Stomach smooth muscle (tissue), 2 donors: Measurements from ENCODE around the gene FLNA.
"Not testable (repeated sequence)": the region's sequence is repeated elsewhere in the genome, so short reads cannot be mapped to it uniquely, and the experiment has no call there.

Experiments used
- H3K27ac ChIP-seq: one replicate; pipeline ENCODE4 v1.7.0; 2013; ENCODE audit warnings: mild to moderate bottlenecking, low read length, inconsistent platforms
- H3K27me3 ChIP-seq, 2 donors: one replicate each; pipeline ENCODE4 v1.7.0; 2013; ENCODE audit warnings: low read length in 2 of 2; ENCODE audit not compliant: insufficient read depth in 2 of 2, control insufficient read depth in 1 of 2
- H3K36me3 ChIP-seq, 2 donors: one replicate each; pipeline ENCODE4 v1.7.0; 2013; ENCODE audit warnings: low read length in 2 of 2; ENCODE audit not compliant: control insufficient read depth in 2 of 2, insufficient read depth in 2 of 2
- H3K4me1 ChIP-seq: one replicate; pipeline ENCODE4 v1.7.0; 2013; ENCODE audit warnings: low read length; ENCODE audit not compliant: control insufficient read depth, insufficient read depth
- H3K4me3 ChIP-seq, 2 donors: one replicate each; pipeline ENCODE4 v1.7.0; 2013; ENCODE audit warnings: low read length in 2 of 2
- H3K9ac ChIP-seq, 2 donors: one replicate each; pipeline ENCODE4 v1.7.0; 2013; ENCODE audit warnings: low read length in 2 of 2, mild to moderate bottlenecking in 1 of 2
- H3K9me3 ChIP-seq, 2 donors: one replicate each; pipeline ENCODE4 v1.7.0; 2013; ENCODE audit warnings: low read length in 2 of 2; ENCODE audit not compliant: control insufficient read depth in 2 of 2
- donor health status: healthy.
- donor health status: Pancreatic carcinoma.

FLNA gene

GRCh38 chrX:154350429-154351182, 23.8 kb downstream of the FLNA start:
- Histone ChIP-seq H3K9ac (no peak overlapping the region), H3K4me1 (peaks cover 10% of the 10 kb centered on the region), H3K27me3 (peaks cover 0 to 2% of the 10 kb centered on the region in 2 donors), H3K9me3 (no peaks in the 10 kb centered on the region), H3K27ac (peak overlapping the region; percentile 73), H3K4me3 (no peak overlapping the region), H3K36me3 (peaks cover 45 to 56% of the 10 kb centered on the region in 2 donors)

- peak overlapping the region; percentile 73 for H3K27ac ChIP-seq
- H3K36me3 ChIP-seq = peaks cover 43 to 53% of the 10 kb centered on the region in 2 donors
- H3K9me3 ChIP-seq = no peaks in the 10 kb centered on the region
- peaks cover 8% of the 10 kb centered on the region for H3K4me1 ChIP-seq
- no peak overlapping the region for H3K9ac ChIP-seq
- H3K27me3 ChIP-seq = peaks cover 0 to 2% of the 10 kb centered on the region in 2 donors
- no peak overlapping the region for H3K4me3 ChIP-seq
These were observed 24.5 kb downstream of the FLNA start for GRCh38 chrX:154349979-154350378.

- Histone ChIP-seq H3K36me3 (peaks cover 40 to 50% of the 10 kb centered on the region in 2 donors), H3K9me3 (no peaks in the 10 kb centered on the region), H3K27me3 (peaks cover 0 to 2% of the 10 kb centered on the region in 2 donors), H3K4me1 (peaks cover 8% of the 10 kb centered on the region), H3K27ac (peak overlapping the region; percentile 53), H3K4me3 (no peak overlapping the region), H3K9ac (no peak overlapping the region)
These were observed 25.0 kb downstream of the FLNA start for GRCh38 chrX:154349359-154349935.

- peaks cover 0 to 2% of the 10 kb centered on the region in 2 donors for H3K27me3 ChIP-seq
- no peak overlapping the region for H3K4me3 ChIP-seq
- H3K27ac ChIP-seq = peak overlapping the region; percentile 53
- H3K9ac ChIP-seq = no peak overlapping the region
- no peaks in the 10 kb centered on the region for H3K9me3 ChIP-seq
- peaks cover 34 to 44% of the 10 kb centered on the region in 2 donors for H3K36me3 ChIP-seq
- peaks cover 3% of the 10 kb centered on the region for H3K4me1 ChIP-seq
These were observed 25.6 kb downstream of the FLNA start for GRCh38 chrX:154348646-154349358.

GRCh38 chrX:154348114-154348531, 26.3 kb downstream of the FLNA start:
- H3K9me3 ChIP-seq = no peaks in the 10 kb centered on the region
- H3K4me1 ChIP-seq = no peaks in the 10 kb centered on the region
- H3K27ac ChIP-seq = peak overlapping the region; percentile 53
- no peak overlapping the region for H3K9ac ChIP-seq
- H3K4me3 ChIP-seq = no peak overlapping the region
- no peaks in the 10 kb centered on the region for H3K27me3 ChIP-seq
- peaks cover 29 to 37% of the 10 kb centered on the region in 2 donors for H3K36me3 ChIP-seq

GRCh38 chrX:154343620-154344019, 30.8 kb downstream of the FLNA start:
- H3K4me1 ChIP-seq, H3K27me3 ChIP-seq, H3K9me3 ChIP-seq, H3K4me3 ChIP-seq, H3K9ac ChIP-seq, H3K27ac ChIP-seq, H3K36me3 ChIP-seq: not testable (repeated sequence)

GRCh38 chrX:154343063-154343462, 31.4 kb downstream of the FLNA start:
- not testable (repeated sequence) for H3K27me3 ChIP-seq, H3K4me3 ChIP-seq, H3K9me3 ChIP-seq, H3K36me3 ChIP-seq, H3K27ac ChIP-seq, H3K9ac ChIP-seq, H3K4me1 ChIP-seq

- H3K4me3 ChIP-seq, H3K4me1 ChIP-seq, H3K9me3 ChIP-seq, H3K9ac ChIP-seq, H3K27ac ChIP-seq, H3K27me3 ChIP-seq, H3K36me3 ChIP-seq: not testable (repeated sequence)
These were observed 32.8 kb downstream of the FLNA start for GRCh38 chrX:154341399-154342298.

- Histone ChIP-seq H3K9me3 (no peaks in the 10 kb centered on the region), H3K27me3 (peaks cover 0 to 16% of the 10 kb centered on the region in 2 donors), H3K9ac (no peak overlapping the region), H3K27ac (no peak overlapping the region), H3K4me3 (no peak overlapping the region), H3K4me1 (no peaks in the 10 kb centered on the region), H3K36me3 (no peaks in the 10 kb centered on the region)
These were observed 39.9 kb downstream of the FLNA start for GRCh38 chrX:154334496-154334895.

GRCh38 chrX:154333837-154334271, 40.6 kb downstream of the FLNA start:
- H3K9ac ChIP-seq = no peak overlapping the region
- no peak overlapping the region for H3K27ac ChIP-seq
- H3K4me1 ChIP-seq = no peaks in the 10 kb centered on the region
- no peaks in the 10 kb centered on the region for H3K9me3 ChIP-seq
- peaks cover 0 to 20% of the 10 kb centered on the region in 2 donors for H3K27me3 ChIP-seq
- no peak overlapping the region for H3K4me3 ChIP-seq
- no peaks in the 10 kb centered on the region for H3K36me3 ChIP-seq
